ENCODE results near the gene SP5.
"Not testable (repeated sequence)": the region's sequence is repeated elsewhere in the genome, so short reads cannot be mapped to it uniquely, and the experiment has no call there.

SP5 gene

DNA sequence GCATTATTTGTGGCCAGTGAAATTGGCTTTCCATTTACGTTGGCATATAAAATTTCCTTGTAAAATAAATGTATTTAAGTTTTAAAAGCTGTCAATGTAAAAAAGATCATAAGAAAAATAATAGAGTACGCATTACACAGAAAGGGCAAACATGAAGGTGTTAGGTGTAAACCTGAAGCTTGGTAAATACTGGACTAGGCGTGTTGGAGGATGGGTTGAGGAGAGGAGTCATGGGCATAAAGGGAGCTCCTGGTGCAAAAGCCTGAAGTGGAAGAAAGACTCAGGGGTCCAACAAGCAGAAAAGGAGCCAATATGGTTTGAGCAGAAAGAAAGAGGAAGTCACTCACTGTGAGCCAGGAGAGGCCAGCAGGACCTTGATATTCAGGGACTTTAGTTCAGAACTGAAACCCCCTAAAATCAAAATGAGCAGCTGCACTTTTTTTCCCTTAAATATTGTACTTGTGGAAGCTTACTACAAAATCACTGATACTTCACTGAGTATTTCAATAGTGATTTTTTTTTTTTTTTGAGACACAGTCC, 24.4 kb downstream of the SP5 start:
- FAIRE-seq: no peak

- FAIRE-seq: no peak
Observed at GRCh38 chr2:170740660-170741059, 25.5 kb downstream of the SP5 start.

GRCh38 chr2:170742000-170742399, 26.9 kb downstream of the SP5 start:
- FAIRE-seq: no peak

DNA sequence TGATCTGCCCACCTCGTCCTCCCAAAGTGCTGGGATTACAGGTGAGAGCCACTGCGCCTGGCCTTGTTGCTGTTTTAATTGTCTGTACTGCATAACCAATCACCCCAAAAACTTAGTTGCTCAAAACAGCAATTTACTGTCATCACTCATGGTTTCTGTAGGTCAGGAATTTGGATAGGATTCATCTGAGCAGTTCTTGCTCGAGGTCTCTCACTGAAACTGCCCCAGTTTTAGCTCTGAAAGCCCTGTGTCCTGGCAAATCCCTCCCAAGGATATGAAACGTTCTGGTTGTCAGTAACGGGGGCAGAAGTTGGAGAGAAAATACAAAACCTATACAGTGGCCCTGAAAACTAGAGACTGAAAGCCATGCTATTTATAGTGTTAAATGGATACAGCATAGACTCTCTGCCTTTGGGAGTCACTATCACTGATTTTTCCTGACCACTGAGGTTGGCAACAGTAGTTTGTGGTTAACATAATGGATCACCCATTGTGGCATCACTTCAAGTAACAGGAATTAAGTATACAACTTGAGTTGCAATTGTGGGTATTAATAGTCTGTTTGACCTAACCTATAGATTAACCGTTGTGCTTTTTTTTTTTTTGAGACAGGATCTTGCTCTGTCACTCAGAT, 27.9 kb downstream of the SP5 start:
- FAIRE-seq: no peak

GRCh38 chr2:170743530-170744239, 28.5 kb downstream of the SP5 start:
- no peak for FAIRE-seq

DNA sequence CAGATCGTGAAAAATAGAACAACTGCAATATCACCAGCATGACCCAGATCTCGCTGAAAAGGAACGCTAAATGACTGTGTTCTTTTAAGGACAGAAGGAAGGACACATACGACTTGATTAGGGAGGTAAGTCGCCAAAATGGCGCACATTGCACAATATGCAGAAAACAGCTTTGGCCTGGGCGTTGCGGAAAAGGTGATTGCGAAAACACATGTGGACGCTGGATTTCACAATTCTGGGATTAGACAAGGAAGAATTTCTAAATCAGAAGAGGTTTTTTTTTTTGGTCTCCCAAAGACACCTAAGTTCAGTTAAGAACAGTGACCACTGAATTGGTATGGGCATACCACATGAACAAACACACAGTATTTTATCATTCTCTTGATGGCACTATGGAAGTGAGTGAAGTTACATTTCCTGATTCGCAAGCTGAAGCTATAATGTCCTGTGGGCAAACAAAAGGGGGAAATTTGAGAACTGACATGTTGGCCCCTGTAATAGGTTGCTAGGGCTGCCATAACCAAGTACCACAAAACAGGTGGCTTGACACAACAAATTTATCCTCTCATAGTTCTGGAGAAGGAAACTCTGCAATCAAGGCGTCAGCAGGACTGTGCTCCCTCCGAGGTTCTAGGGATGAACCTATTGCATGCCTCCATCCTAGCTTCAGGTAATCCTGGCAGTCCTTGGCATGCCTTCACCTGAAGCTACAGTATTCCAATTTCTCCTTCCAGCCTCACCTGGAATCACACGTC, 29.3 kb downstream of the SP5 start:
- FAIRE-seq: no peak

DNA sequence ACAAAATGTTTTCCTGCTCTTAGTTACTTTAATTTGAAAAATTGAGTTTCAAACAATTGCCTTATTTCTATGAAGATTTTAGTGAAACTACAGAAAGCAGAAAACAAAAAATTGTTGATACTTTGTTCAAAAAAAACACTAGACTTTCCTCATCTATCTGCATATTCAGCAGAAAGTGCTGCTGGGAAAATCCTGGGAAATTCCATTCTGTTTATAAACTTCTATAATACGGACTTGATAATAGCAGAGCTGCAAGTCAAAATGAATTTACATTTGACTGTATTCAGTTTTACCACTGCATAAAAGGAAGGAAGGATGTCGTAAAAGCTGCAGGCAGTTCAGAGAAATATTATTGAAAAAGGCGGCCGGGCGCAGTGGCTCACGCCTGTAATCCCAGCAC, 30.2 kb downstream of the SP5 start:
- no peak for FAIRE-seq

GRCh38 chr2:170747921-170748320, 32.8 kb downstream of the SP5 start:
- no peak for FAIRE-seq

DNA sequence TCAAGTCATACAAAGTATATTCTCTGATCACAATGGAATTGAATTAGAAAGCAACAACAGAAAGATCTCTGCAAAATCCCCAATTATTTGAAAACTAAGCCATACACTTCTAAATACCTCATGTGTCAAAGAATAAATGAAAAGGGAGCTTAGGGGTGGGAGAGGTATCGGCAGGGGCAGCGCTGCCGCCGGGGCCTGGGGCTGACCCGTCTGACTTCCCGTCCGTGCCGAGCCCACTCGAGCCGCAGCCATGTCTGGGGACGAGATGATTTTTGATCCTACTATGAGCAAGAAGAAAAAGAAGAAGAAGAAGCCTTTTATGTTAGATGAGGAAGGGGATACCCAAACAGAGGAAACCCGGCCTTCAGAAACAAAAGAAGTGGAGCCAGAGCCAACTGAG, 36.4 kb downstream of the SP5 start:
- FAIRE-seq: not testable (repeated sequence)

DNA sequence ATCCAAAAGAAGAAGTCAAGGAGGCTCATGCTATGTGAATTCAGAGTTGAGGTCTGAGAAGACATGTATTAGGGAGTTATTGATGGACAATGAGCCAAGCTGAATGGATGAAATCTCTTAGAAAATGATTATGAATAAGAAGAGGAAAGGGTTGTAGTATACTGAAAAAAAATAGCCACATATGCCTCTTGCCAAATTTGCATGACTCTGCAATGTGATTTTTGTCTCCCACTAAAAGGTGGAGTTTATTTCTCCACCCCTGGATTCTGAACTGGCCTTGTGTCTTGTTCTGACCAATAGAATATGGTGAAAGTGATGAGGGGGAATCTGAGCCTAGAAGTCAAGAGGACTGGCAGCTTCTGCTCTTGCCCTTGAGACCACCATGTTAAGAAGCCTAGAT, 46.4 kb downstream of the SP5 start:
- no peak for FAIRE-seq

DNA sequence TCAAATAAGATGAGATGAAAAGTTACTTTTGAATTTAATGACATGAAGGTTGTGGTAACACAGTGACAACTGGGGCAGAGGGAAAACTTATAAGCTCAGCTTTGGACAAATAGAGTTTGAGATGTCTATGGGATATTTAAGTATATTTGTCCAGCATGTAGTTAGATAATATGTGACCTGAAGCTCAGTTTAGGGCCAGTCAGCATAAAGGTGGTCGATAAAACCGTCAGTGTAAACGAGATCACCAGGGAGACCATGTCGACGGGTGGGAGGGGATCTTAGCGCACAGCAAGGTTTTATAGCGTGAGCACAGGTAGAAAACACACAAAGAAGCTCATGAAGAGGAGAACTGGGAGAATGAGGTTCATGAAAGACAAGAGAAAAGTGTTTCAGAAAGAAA, 47.6 kb downstream of the SP5 start:
- FAIRE-seq: no peak

- FAIRE-seq: no peak
Observed at GRCh38 chr2:170763232-170763631, 48.1 kb downstream of the SP5 start.

- no peak for FAIRE-seq
Observed at GRCh38 chr2:170764880-170765261, 49.7 kb downstream of the SP5 start.

DNA sequence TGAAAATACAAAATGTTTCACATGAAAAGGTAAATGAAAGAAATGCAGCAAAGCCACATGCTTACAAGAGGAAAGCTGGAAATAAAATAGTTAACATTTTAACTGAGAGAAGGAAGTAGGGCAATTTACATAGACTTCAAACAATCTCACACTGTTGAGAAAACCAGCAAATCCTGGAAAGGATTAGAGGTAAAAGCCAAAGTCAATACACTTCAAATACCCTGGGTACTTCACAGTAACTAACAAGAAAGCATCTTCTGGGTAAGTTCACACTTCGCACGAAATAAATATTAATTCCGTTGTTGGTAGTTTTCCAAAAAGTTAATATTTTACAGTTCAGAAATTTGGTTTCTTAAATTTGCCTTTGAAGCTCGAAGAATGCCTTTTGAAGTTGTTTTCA, 51.6 kb downstream of the SP5 start:
- peak; percentile 24 for FAIRE-seq

Measured in colon (tissue), 2 donors.